WTC11 (cell line): ENCODE data around the gene CPD. TPM values are rescaled to one million over a fixed set of nuclear protein-coding genes. Genes with fewer than 3 reads are reported as not detected.

Experiments
- ATAC-seq: fragments of 200-7000 bp; cut with Tn5 transposase; 2 replicates; pipeline ENCODE4 v1.10.0; 2021; ENCODE audit warnings: mild to moderate bottlenecking, moderate library complexity
- CTCF ChIA-PET: fragments of 300-600 bp; sonication (Branson Sonifier 250); formaldehyde crosslinking; loops from one replicate; lab custom pipeline; 2021; ENCODE audit warnings: antibody characterized with exemption; lab: Charles Lee
- POLR2A ChIA-PET: fragments of 350-600 bp; sonication (Branson Sonifier 250); formaldehyde crosslinking; loops from one replicate; lab custom pipeline; 2021; ENCODE audit warnings: antibody characterized with exemption; lab: Charles Lee
- DNase-seq: peaks from one replicate; pipeline ENCODE4 v3.0.0; 2021; ENCODE audit warnings: low spot score
- H3K27ac Mint-ChIP-seq: 2 replicates; pipeline ENCODE4 v1.8.0; 2021; ENCODE audit warnings: mixed read lengths
- H3K27me3 Mint-ChIP-seq: 2 replicates; pipeline ENCODE4 v1.8.0; 2021; ENCODE audit warnings: low read depth, mild to moderate bottlenecking, moderate library complexity, mixed read lengths
- H3K36me3 Mint-ChIP-seq: 2 replicates; pipeline ENCODE4 v1.8.0; 2021; ENCODE audit warnings: mixed read lengths
- H3K4me1 Mint-ChIP-seq: 2 replicates; pipeline ENCODE4 v1.8.0; 2022; ENCODE audit warnings: mixed read lengths
- H3K4me3 Mint-ChIP-seq: 2 replicates; pipeline ENCODE4 v1.8.0; 2021; ENCODE audit warnings: mild to moderate bottlenecking, moderate library complexity, mixed read lengths
- H3K9me3 Mint-ChIP-seq: 2 replicates; pipeline ENCODE4 v1.8.0; 2021; ENCODE audit warnings: mixed read lengths
- ESRRA ChIP-seq: sonication (generic); formaldehyde crosslinking; IDR thresholded peaks from 2 replicates; pipeline ENCODE4 v1.8.1; 2022; ENCODE audit warnings: mild to moderate bottlenecking, missing genetic modification reagents, borderline replicate concordance
- FOXK1 ChIP-seq: sonication (generic); formaldehyde crosslinking; IDR thresholded peaks from 2 replicates; pipeline ENCODE4 v1.8.0; 2022; ENCODE audit warnings: mild to moderate bottlenecking, moderate library complexity, missing genetic modification reagents
- GABPB1 ChIP-seq: sonication (generic); formaldehyde crosslinking; IDR thresholded peaks from 2 replicates; pipeline ENCODE4 v1.8.1; 2023; ENCODE audit warnings: mild to moderate bottlenecking, missing genetic modification reagents
- JAZF1 ChIP-seq: fragments of 250-450 bp; sonication (Bioruptor Pico); IDR thresholded peaks from 2 replicates; pipeline ENCODE4 v1.9.0; 2021; ENCODE audit warnings: moderate library complexity, mild to moderate bottlenecking, inconsistent platforms
- NR3C1 ChIP-seq: sonication (generic); formaldehyde crosslinking; conservative IDR thresholded peaks from 2 replicates; pipeline ENCODE4 v1.8.1; 2023; ENCODE audit warnings: low read depth, mild to moderate bottlenecking, missing genetic modification reagents
- RORB ChIP-seq: fragments of 250-450 bp; sonication (Bioruptor Pico); IDR thresholded peaks from 2 replicates; pipeline ENCODE4 v1.9.0; 2021; ENCODE audit warnings: mild to moderate bottlenecking
- SMAD3 ChIP-seq: sonication (generic); formaldehyde crosslinking; IDR thresholded peaks from 2 replicates; pipeline ENCODE4 v1.8.0; 2022; ENCODE audit warnings: missing genetic modification reagents, mild to moderate bottlenecking, borderline replicate concordance
- TEAD4 ChIP-seq: sonication (generic); formaldehyde crosslinking; IDR thresholded peaks from 2 replicates; pipeline ENCODE4 v1.8.0; 2022; ENCODE audit warnings: mild to moderate bottlenecking, missing genetic modification reagents
- ZNF219 ChIP-seq: sonication (generic); formaldehyde crosslinking; IDR thresholded peaks from 2 replicates; pipeline ENCODE4 v1.8.0; 2023; ENCODE audit warnings: missing genetic modification reagents, mild to moderate bottlenecking, borderline replicate concordance
- ZNF396 ChIP-seq: fragments of 250-450 bp; sonication (Bioruptor Pico); IDR thresholded peaks from 2 replicates; pipeline ENCODE4 v1.8.0; 2021; ENCODE audit warnings: mild to moderate bottlenecking, moderate library complexity, borderline replicate concordance
- total RNA-seq: library from RNA; stranded (reverse); gene quantifications from 3 replicates; pipeline ENCODE4 v1.2.3, GENCODE V29; 2021
- TF ChIP-seq, protein P1 (sequence below): sonication (generic); formaldehyde crosslinking; IDR thresholded peaks from 2 replicates; pipeline ENCODE4 v1.8.0; 2022; ENCODE audit warnings: mild to moderate bottlenecking, missing genetic modification reagents
- TF ChIP-seq, protein P2 (sequence below): sonication (generic); formaldehyde crosslinking; IDR thresholded peaks from 2 replicates; pipeline ENCODE4 v1.8.1; 2023; ENCODE audit warnings: mild to moderate bottlenecking, missing genetic modification reagents, moderate library complexity
- TF ChIP-seq, protein P3 (sequence below): sonication (generic); formaldehyde crosslinking; IDR thresholded peaks from 2 replicates; pipeline ENCODE4 v1.8.1; 2022; ENCODE audit warnings: mild to moderate bottlenecking, missing genetic modification reagents, moderate library complexity, borderline replicate concordance
- TF ChIP-seq, protein P4 (sequence below): sonication (generic); formaldehyde crosslinking; IDR thresholded peaks from 2 replicates; pipeline ENCODE4 v1.8.1; 2022; ENCODE audit warnings: mild to moderate bottlenecking, moderate library complexity, missing genetic modification reagents
- TF ChIP-seq, protein P5 (sequence below): sonication (generic); formaldehyde crosslinking; IDR thresholded peaks from 2 replicates; pipeline ENCODE4 v1.8.0; 2022; ENCODE audit warnings: mild to moderate bottlenecking, missing genetic modification reagents
- TF ChIP-seq, protein P6 (sequence below): fragments of 250-450 bp; sonication (Bioruptor Pico); IDR thresholded peaks from 2 replicates; pipeline ENCODE4 v1.9.0; 2021; ENCODE audit warnings: mild to moderate bottlenecking
- TF ChIP-seq, protein P7 (sequence below): sonication (generic); formaldehyde crosslinking; IDR thresholded peaks from 2 replicates; pipeline ENCODE4 v1.8.1; 2022; ENCODE audit warnings: low read depth, mild to moderate bottlenecking, moderate library complexity, missing genetic modification reagents, borderline replicate concordance
- TF ChIP-seq, protein P8 (sequence below): sonication (generic); formaldehyde crosslinking; IDR thresholded peaks from 2 replicates; pipeline ENCODE4 v1.8.0; 2023; ENCODE audit warnings: missing genetic modification reagents, mild to moderate bottlenecking, borderline replicate concordance

CPD gene
- total RNA-seq, 1 experiment from 2014 or later, result 36.1 TPM

DNA sequence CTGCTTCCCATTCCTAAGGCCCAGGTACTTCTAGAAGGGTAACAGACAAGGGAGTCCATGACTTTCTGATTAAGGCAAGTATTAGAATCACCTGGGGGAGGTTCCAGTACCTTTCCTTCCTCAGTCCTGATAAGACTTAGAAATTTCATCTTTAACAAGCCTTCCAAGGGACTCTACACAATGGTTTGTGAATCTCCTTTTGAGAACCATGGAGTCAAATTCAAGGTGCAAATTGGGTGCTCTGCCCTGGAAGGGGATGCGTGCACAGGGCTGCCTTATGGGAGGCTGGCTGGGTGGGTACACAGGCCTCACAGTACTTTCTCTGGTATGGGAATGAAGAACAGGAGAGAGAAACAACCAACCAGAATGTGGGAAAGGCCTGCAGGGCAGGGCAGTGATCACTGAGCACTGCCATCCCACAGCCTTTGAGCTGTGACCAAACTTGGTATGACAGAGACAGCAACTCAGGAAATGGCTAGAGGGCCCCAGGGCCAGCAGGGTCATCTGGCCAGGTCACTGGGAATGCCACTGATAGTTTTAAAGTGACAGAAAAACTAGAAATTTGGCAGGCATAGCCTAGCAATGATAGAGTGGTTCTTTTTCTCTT is 41.2 kb upstream of the CPD start:
- DNase-seq (no peak), ATAC-seq (no peak)
- H3K4me1 Mint-ChIP-seq, result peaks cover 14% of the 10 kb centered on the region
- peaks cover 10% of the 10 kb centered on the region for H3K9me3 Mint-ChIP-seq
- H3K27me3 Mint-ChIP-seq, result peaks cover 44% of the 10 kb centered on the region
- CTCF ChIA-PET, result interaction anchor here (0.6 to 4.3 kb wide), 7 partner anchors 46 to 244 kb away, joined by 3 to 29 read pairs (median 6); partner anchors contain the start of gene BLMH
- H3K27ac Mint-ChIP-seq, result no peak overlapping the region; the same call in 1 of the 2 replicates
- POLR2A ChIA-PET, result no interaction called here
- H3K36me3 Mint-ChIP-seq, result no peaks in the 10 kb centered on the region
- TF ChIP-seq GABPB1 (CRISPR knock-in tag) (peak; percentile 37; the same call in 1 of the 2 replicates), JAZF1 (CRISPR knock-in tag) (no peak), NR3C1 (CRISPR knock-in tag) (no peak), ESRRA (no peak), FOXK1 (no peak)
- TF ChIP-seq, protein P1, sequence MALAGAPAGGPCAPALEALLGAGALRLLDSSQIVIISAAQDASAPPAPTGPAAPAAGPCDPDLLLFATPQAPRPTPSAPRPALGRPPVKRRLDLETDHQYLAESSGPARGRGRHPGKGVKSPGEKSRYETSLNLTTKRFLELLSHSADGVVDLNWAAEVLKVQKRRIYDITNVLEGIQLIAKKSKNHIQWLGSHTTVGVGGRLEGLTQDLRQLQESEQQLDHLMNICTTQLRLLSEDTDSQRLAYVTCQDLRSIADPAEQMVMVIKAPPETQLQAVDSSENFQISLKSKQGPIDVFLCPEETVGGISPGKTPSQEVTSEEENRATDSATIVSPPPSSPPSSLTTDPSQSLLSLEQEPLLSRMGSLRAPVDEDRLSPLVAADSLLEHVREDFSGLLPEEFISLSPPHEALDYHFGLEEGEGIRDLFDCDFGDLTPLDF (CRISPR knock-in tag), result no peak
- TF ChIP-seq, protein P2, sequence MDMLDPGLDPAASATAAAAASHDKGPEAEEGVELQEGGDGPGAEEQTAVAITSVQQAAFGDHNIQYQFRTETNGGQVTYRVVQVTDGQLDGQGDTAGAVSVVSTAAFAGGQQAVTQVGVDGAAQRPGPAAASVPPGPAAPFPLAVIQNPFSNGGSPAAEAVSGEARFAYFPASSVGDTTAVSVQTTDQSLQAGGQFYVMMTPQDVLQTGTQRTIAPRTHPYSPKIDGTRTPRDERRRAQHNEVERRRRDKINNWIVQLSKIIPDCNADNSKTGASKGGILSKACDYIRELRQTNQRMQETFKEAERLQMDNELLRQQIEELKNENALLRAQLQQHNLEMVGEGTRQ, result no peak
- H3K4me3 Mint-ChIP-seq, result no peak overlapping the region

DNA sequence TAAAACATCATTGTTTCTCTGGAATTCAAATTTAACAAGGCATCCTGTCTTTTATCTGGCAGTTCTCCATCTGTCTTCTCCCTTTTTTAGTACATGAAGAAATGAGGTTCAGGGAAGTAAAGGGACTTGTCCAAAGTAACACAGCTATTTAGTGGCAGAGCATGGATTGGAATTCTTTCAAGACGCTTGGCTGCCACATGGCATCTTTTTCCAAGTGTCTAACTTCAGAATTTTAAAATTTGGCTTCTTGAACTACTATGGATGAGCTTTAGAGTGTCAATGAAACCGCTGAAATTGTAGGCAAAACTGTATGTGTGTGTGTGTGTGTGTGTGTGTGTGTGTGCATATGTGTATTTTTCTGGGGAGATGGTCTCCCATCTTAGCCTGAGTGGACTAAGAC is 39.6 kb upstream of the CPD start:
- Mint-ChIP-seq H3K27me3 (peaks cover 57% of the 10 kb centered on the region), H3K36me3 (no peaks in the 10 kb centered on the region), H3K27ac (no peak overlapping the region), H3K4me1 (peaks cover 14% of the 10 kb centered on the region), H3K9me3 (peaks cover 10% of the 10 kb centered on the region), H3K4me3 (no peak overlapping the region)
- TF ChIP-seq, protein P1 (CRISPR knock-in tag), result no peak
- TF ChIP-seq, protein P3, sequence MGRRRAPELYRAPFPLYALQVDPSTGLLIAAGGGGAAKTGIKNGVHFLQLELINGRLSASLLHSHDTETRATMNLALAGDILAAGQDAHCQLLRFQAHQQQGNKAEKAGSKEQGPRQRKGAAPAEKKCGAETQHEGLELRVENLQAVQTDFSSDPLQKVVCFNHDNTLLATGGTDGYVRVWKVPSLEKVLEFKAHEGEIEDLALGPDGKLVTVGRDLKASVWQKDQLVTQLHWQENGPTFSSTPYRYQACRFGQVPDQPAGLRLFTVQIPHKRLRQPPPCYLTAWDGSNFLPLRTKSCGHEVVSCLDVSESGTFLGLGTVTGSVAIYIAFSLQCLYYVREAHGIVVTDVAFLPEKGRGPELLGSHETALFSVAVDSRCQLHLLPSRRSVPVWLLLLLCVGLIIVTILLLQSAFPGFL (CRISPR knock-in tag), result no peak
- TF ChIP-seq, protein P4, sequence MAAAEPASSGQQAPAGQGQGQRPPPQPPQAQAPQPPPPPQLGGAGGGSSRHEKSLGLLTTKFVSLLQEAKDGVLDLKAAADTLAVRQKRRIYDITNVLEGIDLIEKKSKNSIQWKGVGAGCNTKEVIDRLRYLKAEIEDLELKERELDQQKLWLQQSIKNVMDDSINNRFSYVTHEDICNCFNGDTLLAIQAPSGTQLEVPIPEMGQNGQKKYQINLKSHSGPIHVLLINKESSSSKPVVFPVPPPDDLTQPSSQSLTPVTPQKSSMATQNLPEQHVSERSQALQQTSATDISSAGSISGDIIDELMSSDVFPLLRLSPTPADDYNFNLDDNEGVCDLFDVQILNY (CRISPR knock-in tag), result no peak
- TF ChIP-seq RORB (no peak), FOXK1 (no peak), ZNF219 (CRISPR knock-in tag) (no peak), ZNF396 (no peak), SMAD3 (CRISPR knock-in tag) (no peak), NR3C1 (CRISPR knock-in tag) (no peak), TEAD4 (no peak)
- TF ChIP-seq, protein P5, sequence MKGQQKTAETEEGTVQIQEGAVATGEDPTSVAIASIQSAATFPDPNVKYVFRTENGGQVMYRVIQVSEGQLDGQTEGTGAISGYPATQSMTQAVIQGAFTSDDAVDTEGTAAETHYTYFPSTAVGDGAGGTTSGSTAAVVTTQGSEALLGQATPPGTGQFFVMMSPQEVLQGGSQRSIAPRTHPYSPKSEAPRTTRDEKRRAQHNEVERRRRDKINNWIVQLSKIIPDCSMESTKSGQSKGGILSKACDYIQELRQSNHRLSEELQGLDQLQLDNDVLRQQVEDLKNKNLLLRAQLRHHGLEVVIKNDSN (CRISPR knock-in tag), result no peak
- TF ChIP-seq, protein P6, sequence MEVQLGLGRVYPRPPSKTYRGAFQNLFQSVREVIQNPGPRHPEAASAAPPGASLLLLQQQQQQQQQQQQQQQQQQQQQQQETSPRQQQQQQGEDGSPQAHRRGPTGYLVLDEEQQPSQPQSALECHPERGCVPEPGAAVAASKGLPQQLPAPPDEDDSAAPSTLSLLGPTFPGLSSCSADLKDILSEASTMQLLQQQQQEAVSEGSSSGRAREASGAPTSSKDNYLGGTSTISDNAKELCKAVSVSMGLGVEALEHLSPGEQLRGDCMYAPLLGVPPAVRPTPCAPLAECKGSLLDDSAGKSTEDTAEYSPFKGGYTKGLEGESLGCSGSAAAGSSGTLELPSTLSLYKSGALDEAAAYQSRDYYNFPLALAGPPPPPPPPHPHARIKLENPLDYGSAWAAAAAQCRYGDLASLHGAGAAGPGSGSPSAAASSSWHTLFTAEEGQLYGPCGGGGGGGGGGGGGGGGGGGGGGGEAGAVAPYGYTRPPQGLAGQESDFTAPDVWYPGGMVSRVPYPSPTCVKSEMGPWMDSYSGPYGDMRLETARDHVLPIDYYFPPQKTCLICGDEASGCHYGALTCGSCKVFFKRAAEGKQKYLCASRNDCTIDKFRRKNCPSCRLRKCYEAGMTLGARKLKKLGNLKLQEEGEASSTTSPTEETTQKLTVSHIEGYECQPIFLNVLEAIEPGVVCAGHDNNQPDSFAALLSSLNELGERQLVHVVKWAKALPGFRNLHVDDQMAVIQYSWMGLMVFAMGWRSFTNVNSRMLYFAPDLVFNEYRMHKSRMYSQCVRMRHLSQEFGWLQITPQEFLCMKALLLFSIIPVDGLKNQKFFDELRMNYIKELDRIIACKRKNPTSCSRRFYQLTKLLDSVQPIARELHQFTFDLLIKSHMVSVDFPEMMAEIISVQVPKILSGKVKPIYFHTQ, result no peak
- TF ChIP-seq, protein P7, sequence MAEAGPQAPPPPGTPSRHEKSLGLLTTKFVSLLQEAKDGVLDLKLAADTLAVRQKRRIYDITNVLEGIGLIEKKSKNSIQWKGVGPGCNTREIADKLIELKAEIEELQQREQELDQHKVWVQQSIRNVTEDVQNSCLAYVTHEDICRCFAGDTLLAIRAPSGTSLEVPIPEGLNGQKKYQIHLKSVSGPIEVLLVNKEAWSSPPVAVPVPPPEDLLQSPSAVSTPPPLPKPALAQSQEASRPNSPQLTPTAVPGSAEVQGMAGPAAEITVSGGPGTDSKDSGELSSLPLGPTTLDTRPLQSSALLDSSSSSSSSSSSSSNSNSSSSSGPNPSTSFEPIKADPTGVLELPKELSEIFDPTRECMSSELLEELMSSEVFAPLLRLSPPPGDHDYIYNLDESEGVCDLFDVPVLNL (CRISPR knock-in tag), result no peak
- TF ChIP-seq, protein P8, sequence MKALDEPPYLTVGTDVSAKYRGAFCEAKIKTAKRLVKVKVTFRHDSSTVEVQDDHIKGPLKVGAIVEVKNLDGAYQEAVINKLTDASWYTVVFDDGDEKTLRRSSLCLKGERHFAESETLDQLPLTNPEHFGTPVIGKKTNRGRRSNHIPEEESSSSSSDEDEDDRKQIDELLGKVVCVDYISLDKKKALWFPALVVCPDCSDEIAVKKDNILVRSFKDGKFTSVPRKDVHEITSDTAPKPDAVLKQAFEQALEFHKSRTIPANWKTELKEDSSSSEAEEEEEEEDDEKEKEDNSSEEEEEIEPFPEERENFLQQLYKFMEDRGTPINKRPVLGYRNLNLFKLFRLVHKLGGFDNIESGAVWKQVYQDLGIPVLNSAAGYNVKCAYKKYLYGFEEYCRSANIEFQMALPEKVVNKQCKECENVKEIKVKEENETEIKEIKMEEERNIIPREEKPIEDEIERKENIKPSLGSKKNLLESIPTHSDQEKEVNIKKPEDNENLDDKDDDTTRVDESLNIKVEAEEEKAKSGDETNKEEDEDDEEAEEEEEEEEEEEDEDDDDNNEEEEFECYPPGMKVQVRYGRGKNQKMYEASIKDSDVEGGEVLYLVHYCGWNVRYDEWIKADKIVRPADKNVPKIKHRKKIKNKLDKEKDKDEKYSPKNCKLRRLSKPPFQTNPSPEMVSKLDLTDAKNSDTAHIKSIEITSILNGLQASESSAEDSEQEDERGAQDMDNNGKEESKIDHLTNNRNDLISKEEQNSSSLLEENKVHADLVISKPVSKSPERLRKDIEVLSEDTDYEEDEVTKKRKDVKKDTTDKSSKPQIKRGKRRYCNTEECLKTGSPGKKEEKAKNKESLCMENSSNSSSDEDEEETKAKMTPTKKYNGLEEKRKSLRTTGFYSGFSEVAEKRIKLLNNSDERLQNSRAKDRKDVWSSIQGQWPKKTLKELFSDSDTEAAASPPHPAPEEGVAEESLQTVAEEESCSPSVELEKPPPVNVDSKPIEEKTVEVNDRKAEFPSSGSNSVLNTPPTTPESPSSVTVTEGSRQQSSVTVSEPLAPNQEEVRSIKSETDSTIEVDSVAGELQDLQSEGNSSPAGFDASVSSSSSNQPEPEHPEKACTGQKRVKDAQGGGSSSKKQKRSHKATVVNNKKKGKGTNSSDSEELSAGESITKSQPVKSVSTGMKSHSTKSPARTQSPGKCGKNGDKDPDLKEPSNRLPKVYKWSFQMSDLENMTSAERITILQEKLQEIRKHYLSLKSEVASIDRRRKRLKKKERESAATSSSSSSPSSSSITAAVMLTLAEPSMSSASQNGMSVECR (CRISPR knock-in tag), result no peak
- ATAC-seq (no peak), DNase-seq (no peak)
- CTCF ChIA-PET, result interaction anchor here (0.7 to 4.3 kb wide), 5 partner anchors 37 to 718 kb away, joined by 3 to 15 read pairs (median 3); no protein-coding TSS in a partner anchor
- POLR2A ChIA-PET, result no interaction called here
